GM12878 (cell line): Measurements from ENCODE around the gene DNAAF5.

Experiments used
- CBFB ChIP-seq: IDR thresholded peaks from 2 replicates; pipeline ENCODE4 v1.6.1; 2016; ENCODE audit warnings: antibody characterized with exemption, low read depth
- CEBPB ChIP-seq, 2 experiments: fragments of 150-350 bp in 1 of 2; IDR thresholded peaks; 2 replicates each; pipeline ENCODE4 v1.6.1; 2012 to 2014; ENCODE audit warnings: low read depth in 2 of 2, low read length in 2 of 2, borderline replicate concordance in 1 of 2, inconsistent platforms in 1 of 2
- ETV6 ChIP-seq, 2 experiments: fragments of 450-650 bp in 1 of 2; IDR thresholded peaks in 1 of 2; conservative IDR thresholded peaks in 1 of 2; 2 replicates each; pipeline ENCODE4 v1.6.1; 2014; ENCODE audit warnings: antibody characterized with exemption in 1 of 2, borderline replicate concordance in 1 of 2, low read depth in 1 of 2, mild to moderate bottlenecking in 1 of 2, moderate library complexity in 1 of 2
- IKZF1 ChIP-seq: fragments of 450-650 bp; conservative IDR thresholded peaks from 2 replicates; pipeline ENCODE4 v1.6.1; 2017; ENCODE audit warnings: antibody characterized with exemption, mild to moderate bottlenecking
- YY1 ChIP-seq: IDR thresholded peaks from 2 replicates; pipeline ENCODE4 v1.6.1; 2011; ENCODE audit warnings: low read depth, mild to moderate bottlenecking, low read length
- TF ChIP-seq, protein P1 (sequence below), 3 experiments: IDR thresholded peaks in 2 of 3; conservative IDR thresholded peaks in 1 of 3; 2 replicates each; pipeline ENCODE4 v1.5.1; 2011; ENCODE audit warnings: low read depth in 3 of 3, low read length in 3 of 3, mild to moderate bottlenecking in 3 of 3, control low read depth in 2 of 3, moderate library complexity in 2 of 3, inconsistent platforms in 1 of 3, mixed read lengths in 1 of 3; ENCODE audit not compliant: control insufficient read depth in 2 of 3, insufficient read depth in 1 of 3; ENCODE audit errors: extremely low read depth in 1 of 3

GRCh38 chr7:826230-826917 is 99.9 kb downstream of the DNAAF5 start:
- TF ChIP-seq ETV6 (conservative IDR thresholded peaks at IDR 0.05 in 1 of 2, IDR thresholded peaks at IDR 0.05 in 1 of 2; ENCODE audit: borderline replicate concordance in 1 of 2, low read depth in 1 of 2) (no peak), CEBPB (IDR thresholded peaks at IDR 0.05; ENCODE audit: borderline replicate concordance in 1 of 2, low read depth in 2 of 2, low read length in 2 of 2) (no peak), CBFB (no peak), YY1 (no peak), IKZF1 (no peak)
- TF ChIP-seq, protein P1, sequence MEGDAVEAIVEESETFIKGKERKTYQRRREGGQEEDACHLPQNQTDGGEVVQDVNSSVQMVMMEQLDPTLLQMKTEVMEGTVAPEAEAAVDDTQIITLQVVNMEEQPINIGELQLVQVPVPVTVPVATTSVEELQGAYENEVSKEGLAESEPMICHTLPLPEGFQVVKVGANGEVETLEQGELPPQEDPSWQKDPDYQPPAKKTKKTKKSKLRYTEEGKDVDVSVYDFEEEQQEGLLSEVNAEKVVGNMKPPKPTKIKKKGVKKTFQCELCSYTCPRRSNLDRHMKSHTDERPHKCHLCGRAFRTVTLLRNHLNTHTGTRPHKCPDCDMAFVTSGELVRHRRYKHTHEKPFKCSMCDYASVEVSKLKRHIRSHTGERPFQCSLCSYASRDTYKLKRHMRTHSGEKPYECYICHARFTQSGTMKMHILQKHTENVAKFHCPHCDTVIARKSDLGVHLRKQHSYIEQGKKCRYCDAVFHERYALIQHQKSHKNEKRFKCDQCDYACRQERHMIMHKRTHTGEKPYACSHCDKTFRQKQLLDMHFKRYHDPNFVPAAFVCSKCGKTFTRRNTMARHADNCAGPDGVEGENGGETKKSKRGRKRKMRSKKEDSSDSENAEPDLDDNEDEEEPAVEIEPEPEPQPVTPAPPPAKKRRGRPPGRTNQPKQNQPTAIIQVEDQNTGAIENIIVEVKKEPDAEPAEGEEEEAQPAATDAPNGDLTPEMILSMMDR (IDR thresholded peaks at IDR 0.05 in 2 of 3, conservative IDR thresholded peaks at IDR 0.05 in 1 of 3; ENCODE audit: control insufficient read depth in 2 of 3, extremely low read depth in 1 of 3, insufficient read depth in 1 of 3, low read depth in 3 of 3, low read length in 3 of 3): no peak
